Gastrocnemius medialis (tissue), 4 donors: ENCODE data around the gene GPR153. TPM values are rescaled to one million over a fixed set of nuclear protein-coding genes. Genes with fewer than 3 reads are reported as not detected.

Experiments used
- ATAC-seq, 2 donors: fragments of 150-250 bp; one replicate each; pipeline ENCODE4 v1.9.1; 2016
- DNase-seq, 2 donors: peaks; one replicate each; pipeline ENCODE4 v3.0.0-alpha.2; 2019
- H3K27ac ChIP-seq, 4 donors: fragments of 200-600 bp; sonication (generic); 1 replicate in 1 of 4; 2 replicates in 3 of 4; pipeline ENCODE4 v1.5.1; 2016 to 2018; ENCODE audit warnings: mild to moderate bottlenecking in 2 of 4, moderate library complexity in 1 of 4
- H3K27me3 ChIP-seq, 3 donors: fragments of 200-600 bp; sonication (generic) in 2 of 3; 1 replicate in 1 of 3; 2 replicates in 2 of 3; pipeline versions ENCODE4 v1.5.1 to v1.6.0; 2016 to 2019; ENCODE audit warnings: mild to moderate bottlenecking in 1 of 3, moderate library complexity in 1 of 3
- H3K36me3 ChIP-seq, 2 donors: fragments of 200-600 bp; sonication (generic) in 1 of 2; one replicate each; pipeline ENCODE4 v1.5.1; 2017 to 2018
- H3K4me1 ChIP-seq, 2 donors: fragments of 200-600 bp; sonication (generic) in 1 of 2; one replicate each; pipeline ENCODE4 v1.5.1; 2016 to 2017; ENCODE audit warnings: mild to moderate bottlenecking in 2 of 2
- H3K4me3 ChIP-seq, 4 donors: fragments of 200-600 bp; sonication (generic) in 3 of 4; 1 replicate in 1 of 4; 2 replicates in 3 of 4; pipeline ENCODE4 v1.5.1; 2016 to 2019; ENCODE audit warnings: mild to moderate bottlenecking in 2 of 4
- H3K9me3 ChIP-seq, 3 donors: fragments of 200-600 bp; sonication (generic) in 2 of 3; 1 replicate in 1 of 3; 2 replicates in 2 of 3; pipeline ENCODE4 v1.5.1; 2016 to 2019
- CTCF ChIP-seq, 5 experiments: fragments of 450-650 bp in 3 of 5; fragments of 200-600 bp in 2 of 5; sonication (generic) in 2 of 5; IDR thresholded peaks in 4 of 5; conservative IDR thresholded peaks in 1 of 5; 1 replicate in 4 of 5; 2 replicates in 1 of 5; pipeline ENCODE4 v1.5.1; 2016 to 2019; ENCODE audit warnings: antibody characterized with exemption in 5 of 5, mild to moderate bottlenecking in 3 of 5, moderate library complexity in 3 of 5
- POLR2A ChIP-seq, 2 donors: fragments of 450-650 bp; IDR thresholded peaks; one replicate each; pipeline ENCODE4 v1.6.1; 2017; ENCODE audit warnings: antibody characterized with exemption in 2 of 2, mild to moderate bottlenecking in 2 of 2, moderate library complexity in 2 of 2
- in situ Hi-C, 4 donors: fragments of 200-750 bp; cut with MboI; loops; one replicate each; pipeline versions ENCODE4 v1.15.0 to v1.8.0; 2017; ENCODE audit warnings: low sequenced_read_pairs in 4 of 4
- intact Hi-C: fragments of 100-400 bp; cut with DNase I; formaldehyde crosslinking; loops from one replicate; pipeline ENCODE4 v1.15.1; 2023; ENCODE audit warnings: low total_unique reads
- total RNA-seq, 4 donors: library from RNA; depleted of rRNA; stranded (reverse); fragments of >200 nt; gene quantifications; one replicate each; pipeline versions ENCODE4 v1.1.0 to v1.2.3, GENCODE V29; 2016

GPR153 gene
- total RNA-seq, 4 donors from 2014 or later, result 1.1 to 3.4 (median 2.0) TPM

- peak in 1 of 2 donors; percentile 50 for DNase-seq
- in situ Hi-C loops, result loop anchor here in 1 of 4 donors (25.0 kb wide), 1 partner anchor 178 kb away; the partner anchor contains the start of genes ESPN and HES2
- intact Hi-C loops, result loop anchor here (5.0 kb wide), 1 partner anchor 318 kb away; the partner anchor contains the start of gene NOL9
- no peaks in the 10 kb centered on the region for H3K9me3 ChIP-seq
- peak overlapping the region; percentile 67 to 81 (median 74) for H3K27ac ChIP-seq
- H3K4me1 ChIP-seq, result peaks cover 12% of the 10 kb centered on the region in 2 donors
- ATAC-seq, result peak; percentile 9 to 29
- H3K4me3 ChIP-seq, result peak overlapping the region; percentile 58 to 64 (median 64)
- H3K36me3 ChIP-seq, result peaks cover 2 to 24% of the 10 kb centered on the region in 2 donors
- peak in 1 of 2 donors; percentile 45 for TF ChIP-seq POLR2A (IDR thresholded peaks at IDR 0.05)
- TF ChIP-seq CTCF (IDR thresholded peaks at IDR 0.05 in 4 of 5, conservative IDR thresholded peaks at IDR 0.05 in 1 of 5), result no peak
- peaks cover 0 to 4% (median under 1%) of the 10 kb centered on the region in 3 donors for H3K27me3 ChIP-seq
Observed at GRCh38 chr1:6234502-6235295, 26.2 kb downstream of the GPR153 start.

DNA sequence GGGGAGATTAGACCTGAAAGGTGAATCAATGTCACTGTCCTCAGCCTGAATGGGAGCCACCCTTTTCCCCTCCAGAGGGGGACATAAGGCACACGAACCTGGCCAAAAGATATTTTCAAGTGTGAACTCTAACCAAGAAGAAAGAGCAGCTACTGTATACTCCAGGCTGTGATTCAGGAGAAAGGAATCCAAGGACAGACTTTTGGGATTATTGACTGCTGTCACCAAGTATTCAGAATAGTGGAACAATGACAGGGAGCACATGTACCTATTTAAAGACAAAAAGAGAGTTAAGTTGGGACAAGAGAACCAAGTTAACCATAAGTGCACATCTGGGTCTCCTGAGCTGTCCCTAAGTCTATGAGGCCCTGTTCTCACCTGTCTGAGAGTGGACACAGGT, 27.5 kb downstream of the GPR153 start:
- Histone ChIP-seq H3K27me3 (no peaks in the 10 kb centered on the region), H3K4me1 (peaks cover 12% of the 10 kb centered on the region in 2 donors), H3K4me3 (no peak overlapping the region), H3K36me3 (peaks cover 2 to 36% of the 10 kb centered on the region in 2 donors), H3K9me3 (no peaks in the 10 kb centered on the region), H3K27ac (peak overlapping the region in 3 of 4 donors; percentile 74 to 81 (median 75))
- in situ Hi-C loops (loop anchor here in 1 of 4 donors (25.0 kb wide), 1 partner anchor 179 kb away; the partner anchor contains the start of genes ESPN and HES2), intact Hi-C loops (no loop called here)
- DNase-seq (no peak), ATAC-seq (no peak)
- no peak for TF ChIP-seq POLR2A (IDR thresholded peaks at IDR 0.05)
- TF ChIP-seq CTCF (IDR thresholded peaks at IDR 0.05 in 4 of 5, conservative IDR thresholded peaks at IDR 0.05 in 1 of 5), result no peak

- H3K27ac ChIP-seq, result no peak overlapping the region
- H3K9me3 ChIP-seq, result no peaks in the 10 kb centered on the region
- peaks cover 11 to 15% of the 10 kb centered on the region in 2 donors for H3K4me1 ChIP-seq
- intact Hi-C loops, result no loop called here
- no peak for ATAC-seq
- H3K27me3 ChIP-seq, result no peaks in the 10 kb centered on the region
- in situ Hi-C loops, result loop anchor here in 1 of 4 donors (25.0 kb wide), 1 partner anchor 187 kb away; the partner anchor contains the start of genes ESPN and HES2
- peaks cover 0 to 77% of the 10 kb centered on the region in 2 donors for H3K36me3 ChIP-seq
- H3K4me3 ChIP-seq, result no peak overlapping the region
- TF ChIP-seq CTCF (IDR thresholded peaks at IDR 0.05 in 4 of 5, conservative IDR thresholded peaks at IDR 0.05 in 1 of 5) (no peak), POLR2A (IDR thresholded peaks at IDR 0.05) (no peak)
- DNase-seq, result no peak
Observed at GRCh38 chr1:6225651-6226050, 35.2 kb downstream of the GPR153 start.

DNA sequence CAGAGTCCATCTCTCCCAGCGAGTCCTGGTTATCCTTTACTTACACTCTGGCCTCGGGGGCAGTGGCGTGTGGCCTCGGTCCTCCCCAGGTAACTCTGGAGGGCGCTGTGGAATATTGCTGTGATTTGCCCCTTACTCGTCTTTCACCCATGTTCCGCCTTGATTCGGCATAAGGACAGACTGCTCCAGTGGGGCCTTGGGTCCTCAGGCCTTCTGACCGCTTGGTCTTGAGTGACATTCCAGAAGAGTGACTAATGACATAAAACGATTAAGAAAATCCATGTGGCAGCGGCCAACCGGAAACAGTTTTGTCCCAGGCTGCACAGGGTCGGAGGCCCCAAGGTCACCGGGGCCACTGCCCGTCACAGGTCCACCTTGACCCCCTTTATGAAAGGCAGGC, 36.2 kb downstream of the GPR153 start:
- Histone ChIP-seq H3K27me3 (no peaks in the 10 kb centered on the region), H3K4me3 (no peak overlapping the region), H3K27ac (no peak overlapping the region), H3K4me1 (peaks cover 12 to 15% of the 10 kb centered on the region in 2 donors), H3K9me3 (no peaks in the 10 kb centered on the region), H3K36me3 (peaks cover 0 to 67% of the 10 kb centered on the region in 2 donors)
- intact Hi-C loops (no loop called here), in situ Hi-C loops (loop anchor here in 1 of 4 donors (25.0 kb wide), 1 partner anchor 188 kb away; the partner anchor contains the start of genes ESPN and HES2)
- TF ChIP-seq POLR2A (IDR thresholded peaks at IDR 0.05), result no peak
- no peak for TF ChIP-seq CTCF (IDR thresholded peaks at IDR 0.05 in 4 of 5, conservative IDR thresholded peaks at IDR 0.05 in 1 of 5)
- DNase-seq (no peak), ATAC-seq (no peak)
